ENCODE data around the gene HOXA6.

Gene HOXA6

GRCh38 chr7:27095897-27096767 is 51.4 kb downstream of the HOXA6 start, which contains the start of gene HOXA1:
TSS of gene HOXA1 (minus strand) at chr7:27096000. CDS start at chr7:27095912, 88 bp downstream.
- DNase-seq = peak; percentile 96
